22Rv1 (cell line): ENCODE results near the gene H2AZ2.
"Not testable (repeated sequence)": the region's sequence is repeated elsewhere in the genome, so short reads cannot be mapped to it uniquely, and the experiment has no call there.

Experiments used
- H3K27ac ChIP-seq: fragments of 450-650 bp; 2 replicates; pipeline ENCODE4 v1.5.1; 2017
- ZFX ChIP-seq: fragments of 450-650 bp; IDR thresholded peaks from 2 replicates; pipeline ENCODE4 v1.6.1; 2017; ENCODE audit warnings: antibody characterized with exemption, borderline replicate concordance
- TF ChIP-seq, protein P1 (sequence below): fragments of 450-650 bp; IDR thresholded peaks from 2 replicates; pipeline ENCODE4 v1.5.1; 2017; ENCODE audit warnings: mild to moderate bottlenecking

Gene H2AZ2

DNA sequence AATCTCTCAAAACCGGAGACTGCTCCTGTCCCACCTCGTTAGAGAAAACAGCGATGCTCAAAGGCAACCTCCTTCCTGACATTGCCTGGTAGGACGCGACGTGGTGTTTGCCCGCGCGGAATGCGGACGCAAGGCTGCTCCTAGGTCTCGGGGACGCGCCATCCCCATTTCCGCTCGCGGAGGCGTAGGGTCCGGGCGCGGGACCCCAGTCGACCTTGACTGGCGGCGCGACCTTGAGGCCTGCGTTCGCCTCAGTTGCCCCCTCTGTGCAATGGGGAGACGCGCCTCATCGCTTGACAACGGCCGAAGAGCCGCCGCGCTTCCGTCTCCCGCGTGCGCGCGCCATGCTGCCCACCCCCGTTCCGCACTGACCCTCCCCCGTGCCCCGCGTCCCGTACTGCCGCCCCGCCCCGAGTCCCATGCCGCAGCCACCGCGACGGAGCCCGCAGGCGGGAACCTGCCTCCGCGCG, 51.8 kb downstream of the H2AZ2 start:
- peak overlapping the region; percentile 99 for H3K27ac ChIP-seq
- TF ChIP-seq, protein P1, sequence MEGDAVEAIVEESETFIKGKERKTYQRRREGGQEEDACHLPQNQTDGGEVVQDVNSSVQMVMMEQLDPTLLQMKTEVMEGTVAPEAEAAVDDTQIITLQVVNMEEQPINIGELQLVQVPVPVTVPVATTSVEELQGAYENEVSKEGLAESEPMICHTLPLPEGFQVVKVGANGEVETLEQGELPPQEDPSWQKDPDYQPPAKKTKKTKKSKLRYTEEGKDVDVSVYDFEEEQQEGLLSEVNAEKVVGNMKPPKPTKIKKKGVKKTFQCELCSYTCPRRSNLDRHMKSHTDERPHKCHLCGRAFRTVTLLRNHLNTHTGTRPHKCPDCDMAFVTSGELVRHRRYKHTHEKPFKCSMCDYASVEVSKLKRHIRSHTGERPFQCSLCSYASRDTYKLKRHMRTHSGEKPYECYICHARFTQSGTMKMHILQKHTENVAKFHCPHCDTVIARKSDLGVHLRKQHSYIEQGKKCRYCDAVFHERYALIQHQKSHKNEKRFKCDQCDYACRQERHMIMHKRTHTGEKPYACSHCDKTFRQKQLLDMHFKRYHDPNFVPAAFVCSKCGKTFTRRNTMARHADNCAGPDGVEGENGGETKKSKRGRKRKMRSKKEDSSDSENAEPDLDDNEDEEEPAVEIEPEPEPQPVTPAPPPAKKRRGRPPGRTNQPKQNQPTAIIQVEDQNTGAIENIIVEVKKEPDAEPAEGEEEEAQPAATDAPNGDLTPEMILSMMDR = no peak
- TF ChIP-seq ZFX = no peak

DNA sequence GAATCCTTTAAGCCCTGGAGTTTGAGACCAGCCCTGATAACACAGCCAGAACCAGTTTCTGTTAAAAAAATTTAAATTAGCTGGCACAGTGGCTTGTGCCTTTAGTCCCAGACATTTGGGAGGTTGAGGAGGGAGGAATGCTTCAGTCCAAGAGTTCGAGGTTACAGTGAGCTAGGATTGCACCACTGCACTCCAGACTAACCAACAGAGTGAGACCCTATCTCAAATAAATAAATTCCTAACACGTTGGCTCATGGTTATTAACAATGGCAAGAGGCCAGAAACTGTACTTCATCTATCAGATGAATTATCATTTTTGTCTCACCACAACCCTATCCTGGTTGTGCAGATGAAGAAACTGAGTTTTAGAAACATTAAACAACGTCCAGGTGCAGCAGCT, 53.6 kb downstream of the H2AZ2 start:
- peak overlapping the region; percentile 99; the same call in 1 of the 2 replicates for H3K27ac ChIP-seq
- TF ChIP-seq ZFX = no peak
- TF ChIP-seq, protein P1 = no peak

DNA sequence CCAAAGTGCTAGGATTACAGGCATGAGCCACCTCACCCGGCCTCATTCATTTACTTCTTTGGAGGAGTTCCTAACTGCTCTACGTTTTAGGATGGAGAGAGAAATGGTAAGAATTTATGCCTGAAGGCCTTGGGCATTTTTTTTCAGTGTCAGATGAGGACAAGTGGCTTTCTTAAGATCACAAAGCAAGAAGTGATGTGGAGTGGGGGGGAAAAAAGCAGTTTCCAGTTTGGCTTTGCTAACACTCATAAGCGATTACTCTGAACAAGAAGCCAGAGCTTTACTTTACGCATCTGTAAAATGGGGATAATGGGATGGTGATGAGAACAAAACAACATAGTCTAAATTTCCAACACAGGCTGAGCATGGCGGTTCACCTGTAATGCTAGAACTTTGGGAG, 54.0 kb downstream of the H2AZ2 start:
- H3K27ac ChIP-seq = peak overlapping the region; percentile 99; the same call in 1 of the 2 replicates
- TF ChIP-seq, protein P1 = no peak
- TF ChIP-seq ZFX = no peak

DNA sequence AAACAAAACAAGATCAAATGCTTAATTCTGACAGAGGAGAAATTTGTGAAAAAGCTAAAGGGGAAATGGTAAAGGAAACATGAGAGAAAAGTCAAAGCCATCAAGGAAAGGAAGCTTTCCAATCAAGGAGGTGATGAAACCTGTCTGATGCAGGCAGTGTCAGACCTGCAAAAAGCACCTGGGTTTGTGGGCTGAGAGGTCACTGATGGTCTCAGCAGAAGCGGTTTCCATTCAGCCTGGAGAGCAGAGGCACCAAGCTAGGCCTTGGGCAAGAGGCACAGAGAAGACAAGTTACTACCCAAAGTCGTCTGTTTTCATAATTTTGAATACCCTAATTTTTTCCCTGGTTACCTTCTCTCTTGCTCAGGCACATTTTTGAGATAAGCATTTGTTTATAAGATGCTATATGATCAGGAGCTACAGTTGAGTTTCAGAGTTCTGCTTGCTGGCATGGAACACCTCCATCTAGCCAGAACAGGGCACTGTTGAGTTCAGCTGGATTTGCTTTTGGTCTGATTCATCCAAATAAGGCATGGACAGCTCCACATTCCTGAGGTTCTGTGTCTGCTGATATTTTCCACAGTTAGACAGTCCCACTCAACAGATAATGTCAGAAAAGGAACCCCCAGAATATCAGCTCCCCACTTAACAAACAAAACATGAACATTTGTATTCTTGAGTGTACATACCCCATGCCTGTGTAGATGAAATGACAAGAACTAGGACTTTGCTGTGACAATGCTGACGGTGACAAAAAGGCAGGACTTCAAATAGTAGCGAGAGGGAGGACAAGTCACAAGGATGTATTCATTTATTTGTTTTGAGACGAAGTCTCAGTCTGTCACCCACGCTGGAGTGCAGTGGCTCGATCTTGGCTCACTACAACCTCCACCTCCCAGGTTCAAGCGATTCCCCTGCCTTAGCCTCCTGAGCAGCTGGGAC, 56.3 kb downstream of the H2AZ2 start:
- TF ChIP-seq ZFX = no peak
- TF ChIP-seq, protein P1 = no peak
- no peak overlapping the region for H3K27ac ChIP-seq

DNA sequence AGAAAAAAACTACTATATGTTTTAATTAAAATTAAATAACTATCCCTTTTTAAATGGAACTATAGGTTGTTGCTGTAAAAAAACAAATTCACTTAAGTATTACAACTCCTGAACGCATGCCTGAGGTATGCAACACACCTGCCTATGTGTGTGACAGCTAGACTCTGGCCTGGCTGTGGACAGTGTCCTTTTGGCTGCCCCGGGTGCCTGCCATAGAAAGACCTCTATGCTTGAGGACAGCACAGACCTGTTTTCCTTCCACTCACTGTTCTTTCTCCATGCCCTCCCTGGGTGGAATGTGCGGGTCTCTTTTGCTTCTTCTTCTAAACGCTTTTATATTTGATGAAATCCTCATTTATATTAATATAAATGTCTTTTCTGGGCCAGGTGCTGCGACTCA, 57.9 kb downstream of the H2AZ2 start:
- TF ChIP-seq, protein P1 = no peak
- no peak for TF ChIP-seq ZFX
- no peak overlapping the region for H3K27ac ChIP-seq

DNA sequence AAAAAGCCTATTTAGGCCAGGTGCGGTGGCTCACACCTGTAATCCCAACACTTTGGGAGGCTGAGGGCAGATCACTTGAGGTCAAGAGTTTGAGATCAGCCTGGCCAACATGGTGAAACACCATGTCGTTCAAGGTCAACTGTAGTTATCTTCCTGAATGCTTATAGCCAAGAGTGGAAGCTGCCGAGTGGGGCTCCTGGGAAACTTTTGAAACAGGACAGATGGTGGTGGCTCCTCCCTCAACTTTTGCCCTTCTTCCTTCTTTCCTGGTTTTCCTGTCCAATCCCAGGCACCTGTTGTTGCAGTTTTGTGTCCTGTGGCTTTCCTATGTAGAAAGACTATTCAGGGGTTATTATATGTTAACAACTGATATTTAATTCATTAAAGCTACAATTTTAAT, 60.1 kb downstream of the H2AZ2 start:
- no peak overlapping the region for H3K27ac ChIP-seq
- TF ChIP-seq, protein P1 = no peak
- no peak for TF ChIP-seq ZFX

DNA sequence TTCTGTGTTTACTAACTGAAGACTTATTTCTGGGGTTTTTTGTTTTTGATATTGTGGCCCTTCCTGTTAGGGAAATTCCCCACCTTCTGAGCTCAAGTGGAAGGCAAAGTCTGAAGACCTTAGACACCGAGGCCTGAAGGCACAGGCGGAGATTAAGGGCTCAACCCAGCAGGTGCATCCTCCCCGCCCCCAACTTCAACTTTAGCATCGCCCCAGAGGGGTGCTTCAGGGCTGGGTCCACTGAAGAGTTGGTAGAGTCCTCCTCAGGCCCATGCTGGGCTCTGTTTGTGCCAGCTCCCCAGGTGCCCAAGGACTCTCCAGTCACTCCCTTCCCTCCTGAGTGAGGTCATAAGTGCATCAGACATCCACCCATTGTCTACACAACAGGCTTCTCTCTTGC, 60.8 kb downstream of the H2AZ2 start:
- H3K27ac ChIP-seq = no peak overlapping the region
- TF ChIP-seq, protein P1 = no peak
- TF ChIP-seq ZFX = no peak

DNA sequence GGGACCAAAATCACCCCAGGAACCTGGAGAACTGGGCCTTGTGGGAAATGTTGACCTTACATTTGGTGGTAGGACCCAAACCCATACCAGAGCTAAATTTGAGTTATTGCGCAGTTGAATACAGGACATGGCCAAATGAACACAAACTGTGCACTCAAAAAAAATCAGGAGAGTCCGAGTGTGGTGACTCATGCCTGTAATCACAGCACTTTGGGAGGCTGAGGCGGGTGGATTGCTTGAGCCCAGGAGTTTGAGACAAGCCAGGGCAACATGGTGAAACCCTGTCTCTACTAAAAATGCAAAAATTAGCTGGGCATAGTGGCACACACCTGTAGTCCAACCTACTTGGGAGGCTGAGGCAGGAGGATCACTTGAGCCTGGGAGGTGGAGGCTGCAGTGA, 62.7 kb downstream of the H2AZ2 start:
- not testable (repeated sequence) for H3K27ac ChIP-seq
